Myocyte (in vitro differentiated cells): ENCODE measurements around the gene NAA38. TPM values are rescaled to one million over a fixed set of nuclear protein-coding genes. Genes with fewer than 3 reads are reported as not detected.

Experiments used
- DNase-seq: peaks from one replicate; pipeline ENCODE4 v3.0.0-alpha.2; 2012; ENCODE audit warnings: low read depth
- total RNA-seq: library from RNA; depleted of rRNA; stranded (reverse); fragments of >200 nt; gene quantifications from 2 replicates; pipeline ENCODE4 v1.2.3, GENCODE V29; 2014

NAA38 gene
- total RNA-seq, 1 donor from 2014 or later = 37.7 TPM

- DNase-seq = peak; percentile 93
Observed at GRCh38 chr17:7841915-7842379, 15.4 kb downstream of the NAA38 start.

DNA sequence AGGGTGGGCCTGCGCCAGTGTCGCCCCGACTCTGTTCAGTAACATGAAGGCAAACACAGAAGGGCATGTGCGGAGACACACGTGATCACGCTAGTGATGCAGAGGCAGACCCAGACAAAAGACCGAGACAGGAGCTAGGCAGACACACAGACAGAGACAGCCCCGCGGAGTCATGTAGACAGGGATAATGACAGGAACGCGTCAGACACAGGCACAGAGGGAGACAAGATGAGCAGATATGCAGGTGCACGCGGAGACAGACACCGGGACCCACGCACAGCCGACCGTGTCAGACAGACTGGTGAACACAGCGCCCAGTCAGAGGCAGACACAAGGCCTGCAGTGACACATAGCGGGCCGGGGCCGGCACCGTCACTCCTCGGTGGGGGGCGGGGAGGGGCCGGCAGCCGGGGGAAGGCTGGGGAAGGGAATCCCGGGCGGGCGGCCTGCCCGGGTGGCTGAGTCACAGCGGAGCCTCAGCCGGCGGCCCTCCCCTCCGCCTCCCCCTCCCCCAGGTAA is 15.9 kb downstream of the NAA38 start:
- peak; percentile 91 for DNase-seq

DNA sequence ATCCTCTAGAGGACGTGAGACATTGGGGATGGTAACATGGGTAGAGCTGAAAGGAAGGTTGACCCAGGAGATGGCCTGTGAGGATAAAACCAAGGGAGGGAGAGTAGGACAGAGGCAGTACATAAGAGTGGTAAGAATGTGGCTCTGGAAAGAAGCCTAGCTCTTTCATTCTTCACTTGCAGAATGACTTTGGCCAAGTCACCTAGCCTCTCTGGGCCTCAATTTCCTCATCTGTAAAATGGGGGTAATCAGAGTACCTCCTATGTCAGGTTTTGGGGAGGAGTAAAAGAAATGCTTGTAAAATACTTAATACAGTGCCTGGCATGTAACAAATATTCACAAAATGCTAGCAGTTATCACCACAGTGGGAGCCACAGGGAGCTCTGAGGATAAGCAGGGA is 16.5 kb downstream of the NAA38 start:
- DNase-seq = no peak

DNA sequence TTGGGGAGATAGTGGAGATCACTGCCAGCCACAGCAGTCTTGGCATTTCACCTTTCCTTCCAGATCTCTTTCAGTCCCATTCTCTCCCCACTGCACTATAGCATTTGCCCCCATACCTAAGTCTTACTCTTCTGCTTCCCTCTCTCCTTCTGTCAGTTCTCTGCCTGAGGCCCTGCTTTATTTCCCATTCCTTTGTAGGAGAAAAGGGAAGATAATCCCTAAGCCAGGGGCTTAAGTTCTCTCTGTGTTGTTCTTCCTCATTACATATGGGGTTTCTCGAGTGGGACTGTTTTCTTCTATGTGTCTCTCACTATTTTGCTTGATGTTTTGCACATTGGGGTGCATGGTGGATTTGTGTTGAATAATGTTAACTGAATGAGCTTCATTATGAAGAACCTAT is 16.9 kb downstream of the NAA38 start:
- no peak for DNase-seq

DNA sequence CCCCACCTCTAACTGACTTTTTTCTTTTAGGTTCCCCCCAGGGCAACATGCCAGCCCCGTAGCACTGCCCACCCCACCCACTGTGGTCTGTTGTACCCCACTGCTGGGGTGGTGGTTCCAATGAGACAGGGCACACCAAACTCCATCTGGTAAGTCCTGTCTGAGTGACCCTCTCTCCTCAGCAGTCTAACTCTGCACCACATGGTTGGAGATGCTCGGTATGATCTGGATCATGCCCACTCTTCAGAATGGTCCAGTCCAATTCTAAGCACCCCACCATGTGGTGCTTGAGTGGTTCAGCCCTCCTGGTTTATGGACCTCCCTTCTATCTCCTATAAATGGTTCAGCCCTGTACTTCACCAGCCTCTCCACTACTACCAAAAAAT is 17.5 kb downstream of the NAA38 start:
- no peak for DNase-seq

DNA sequence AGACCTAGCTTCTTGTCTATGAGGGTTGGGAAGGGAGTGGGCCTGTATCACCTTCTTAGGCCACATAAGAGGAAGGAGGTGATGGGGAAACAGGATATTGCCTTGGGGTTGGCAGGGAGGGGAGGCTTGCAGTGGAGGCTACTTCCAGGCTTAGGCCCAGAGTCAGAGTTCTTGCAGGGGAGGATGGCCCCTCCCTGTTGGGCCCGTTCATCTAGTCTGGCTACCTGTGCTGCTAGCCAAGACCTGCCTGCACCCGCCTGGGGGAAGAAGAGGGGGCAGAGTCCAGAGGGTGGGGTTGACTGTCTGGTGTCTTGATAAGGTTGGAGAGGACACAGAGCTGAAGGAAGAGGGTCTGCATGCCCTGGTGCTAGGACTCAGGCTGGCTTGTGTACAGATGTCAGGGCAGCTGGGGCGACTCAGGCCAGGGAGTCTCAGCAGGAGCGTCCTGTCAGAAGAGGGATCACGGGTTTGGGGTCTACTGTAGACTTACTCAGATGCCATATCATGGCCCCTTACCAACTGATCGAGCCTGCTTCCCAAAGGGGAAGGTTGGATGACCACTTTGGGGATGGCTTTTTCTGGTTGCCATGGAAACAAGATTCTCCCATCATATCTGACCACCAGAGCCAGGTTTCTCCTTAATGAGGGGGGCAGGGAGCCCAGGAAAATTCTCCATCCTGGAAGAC is 18.0 kb downstream of the NAA38 start:
- DNase-seq = no peak

DNA sequence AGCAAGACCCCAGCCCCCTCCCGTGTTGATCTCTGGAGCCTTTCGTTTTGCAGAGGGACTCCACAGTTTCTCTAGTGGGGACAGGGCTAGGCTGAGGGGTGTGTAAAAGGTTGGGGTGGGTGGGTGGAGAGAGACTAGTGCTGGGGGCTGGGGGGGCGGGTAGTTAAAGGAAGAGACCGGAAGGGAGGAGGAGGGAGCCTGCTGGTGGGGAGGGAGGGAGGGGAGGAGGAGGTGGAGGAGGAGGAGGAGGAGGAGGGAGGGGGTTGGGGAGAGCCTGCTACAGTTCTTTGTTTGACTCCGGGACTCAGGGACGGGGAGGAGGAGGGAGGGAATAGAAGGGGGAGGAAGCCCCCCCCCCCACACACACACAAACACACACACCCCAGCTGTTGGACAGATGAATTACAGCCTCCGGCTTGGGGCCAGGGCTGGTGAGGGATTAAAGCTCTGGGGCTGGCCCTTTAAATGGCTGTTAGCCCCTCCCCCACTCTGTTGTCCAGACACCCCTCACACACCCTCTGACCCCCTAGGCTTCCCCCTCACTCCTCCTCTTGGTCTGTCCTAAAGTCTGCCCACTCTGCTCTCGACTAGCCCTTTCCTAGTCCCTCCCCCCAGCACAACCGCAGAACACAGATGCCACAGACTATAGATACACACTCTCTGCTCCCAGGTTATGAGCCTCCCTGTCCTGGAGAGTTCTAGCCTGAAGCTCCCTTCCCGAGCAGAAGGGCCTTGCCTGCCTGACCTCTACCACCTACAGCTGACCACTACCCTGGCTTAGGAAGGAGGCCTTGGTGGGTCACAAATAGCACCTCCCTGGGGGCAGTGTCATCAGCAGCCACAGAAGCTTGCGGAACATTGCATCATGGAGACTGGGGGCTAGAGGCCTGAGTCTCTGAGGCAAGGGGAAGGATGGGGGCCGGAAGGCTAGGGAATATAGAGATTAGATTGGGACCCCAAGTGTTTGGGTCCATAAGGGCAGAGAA is 19.0 kb downstream of the NAA38 start:
- peak; percentile 86 for DNase-seq

GRCh38 chr17:7837408-7838088 is 19.8 kb downstream of the NAA38 start:
- no peak for DNase-seq

GRCh38 chr17:7836596-7837407 is 20.6 kb downstream of the NAA38 start:
- peak; percentile 97 for DNase-seq

- DNase-seq = peak; percentile 83
Observed at GRCh38 chr17:7835814-7836595, 21.4 kb downstream of the NAA38 start.

DNA sequence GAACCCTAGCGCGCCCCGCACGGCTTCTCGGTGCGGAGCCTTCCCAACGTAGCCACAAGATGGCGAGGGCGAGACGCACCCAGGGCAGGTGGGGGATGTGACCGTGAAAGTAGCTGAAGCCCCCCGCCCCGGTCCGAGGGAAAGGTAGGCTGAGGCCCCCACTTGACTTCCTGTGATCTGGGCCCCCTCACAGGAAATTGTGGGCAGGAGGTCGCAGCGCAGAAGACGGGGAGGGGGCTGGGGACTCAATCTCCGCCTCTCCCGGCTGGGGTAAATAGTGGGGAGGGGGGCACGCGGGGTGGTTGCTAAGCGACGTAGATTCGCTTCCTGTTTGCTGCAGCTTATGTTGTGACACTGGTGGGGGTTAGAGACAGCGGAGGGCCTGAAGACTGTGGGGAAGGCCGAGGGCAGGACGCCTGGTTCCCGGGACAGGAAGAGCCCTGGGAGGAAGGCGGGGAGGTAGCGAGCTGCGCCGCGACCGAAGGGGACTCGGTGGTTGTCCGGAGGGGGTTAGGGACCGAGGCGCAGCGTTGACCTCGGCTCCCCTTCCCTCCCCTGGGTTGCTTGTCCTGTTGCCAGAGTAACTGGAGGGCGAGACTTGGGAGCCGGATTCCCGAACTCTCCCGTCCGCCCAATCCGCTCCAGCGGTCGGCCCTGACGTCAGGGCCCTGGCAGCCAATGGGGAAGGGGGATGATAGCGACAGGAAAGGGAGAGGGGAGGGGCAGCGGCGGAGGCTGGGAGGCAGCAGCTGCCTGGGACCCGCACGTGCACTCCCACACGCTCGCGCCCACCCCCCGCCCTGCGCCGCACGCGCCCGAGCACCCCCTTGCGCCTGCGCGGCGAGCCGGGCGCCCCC is 22.2 kb downstream of the NAA38 start:
- peak; percentile 99 for DNase-seq

DNA sequence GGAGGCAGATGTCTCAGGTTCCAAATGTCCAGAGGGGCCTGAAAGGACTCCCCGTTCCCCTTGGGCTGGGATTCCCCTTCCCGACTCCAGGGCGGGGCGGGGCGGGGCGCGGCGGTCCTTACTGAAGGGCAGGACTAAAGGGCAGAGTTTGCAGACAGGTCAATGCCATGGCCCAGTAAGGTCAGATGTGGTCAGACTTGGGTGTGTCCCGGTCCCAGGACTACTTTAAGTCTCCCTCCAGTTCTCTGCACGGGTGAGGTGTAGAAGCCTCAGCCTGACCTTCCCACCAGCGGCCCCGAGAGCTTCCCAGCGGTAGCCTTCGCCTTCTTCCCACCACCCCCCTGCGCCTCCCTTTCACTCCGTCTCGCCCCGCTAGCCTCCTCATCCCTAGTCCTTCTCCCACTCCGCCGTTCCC is 22.8 kb downstream of the NAA38 start:
- DNase-seq = peak; percentile 45

DNA sequence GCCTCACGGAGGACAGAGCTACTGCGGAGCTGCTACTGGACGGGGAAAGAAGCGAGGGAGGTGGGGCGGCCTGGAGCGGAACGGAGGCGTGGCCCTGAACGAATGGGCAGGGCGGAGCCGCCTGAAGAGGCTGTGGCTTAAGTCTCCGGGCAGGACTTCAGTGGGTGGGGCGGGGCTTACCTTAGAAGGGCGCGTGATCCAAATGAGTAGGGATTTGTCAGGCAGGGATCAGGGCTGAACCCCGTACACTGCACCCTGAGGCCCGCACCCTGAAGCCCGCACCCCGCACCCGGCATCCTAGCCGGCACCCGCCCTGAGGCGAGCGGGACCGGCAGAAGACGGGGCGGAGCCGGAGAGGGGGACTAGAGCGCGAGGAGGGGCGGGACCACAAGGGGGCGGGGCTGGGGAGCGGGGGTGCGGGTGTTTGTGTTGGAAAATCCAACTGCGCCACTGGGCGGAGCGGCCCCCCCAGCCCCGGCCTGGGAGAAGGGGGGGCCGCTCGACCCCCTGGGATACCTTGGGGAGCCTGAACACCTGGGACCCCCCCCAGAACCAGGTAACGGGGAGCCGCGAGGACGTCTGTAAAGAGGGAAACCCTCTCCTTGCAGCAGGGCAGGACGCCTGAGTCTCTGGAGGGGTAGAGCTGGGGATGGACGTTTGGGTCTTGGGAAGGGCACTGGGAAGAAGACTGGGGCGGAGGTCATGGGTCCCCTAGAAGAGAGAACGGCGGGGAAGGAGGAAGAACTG is 23.4 kb downstream of the NAA38 start, which contains the start of gene KDM6B:
KDM6B (plus strand) TSS at position 423 of the 747 bp plus-strand sequence. CDS start 11,338 bp downstream, outside the sequence.
- DNase-seq = peak; percentile 92

DNA sequence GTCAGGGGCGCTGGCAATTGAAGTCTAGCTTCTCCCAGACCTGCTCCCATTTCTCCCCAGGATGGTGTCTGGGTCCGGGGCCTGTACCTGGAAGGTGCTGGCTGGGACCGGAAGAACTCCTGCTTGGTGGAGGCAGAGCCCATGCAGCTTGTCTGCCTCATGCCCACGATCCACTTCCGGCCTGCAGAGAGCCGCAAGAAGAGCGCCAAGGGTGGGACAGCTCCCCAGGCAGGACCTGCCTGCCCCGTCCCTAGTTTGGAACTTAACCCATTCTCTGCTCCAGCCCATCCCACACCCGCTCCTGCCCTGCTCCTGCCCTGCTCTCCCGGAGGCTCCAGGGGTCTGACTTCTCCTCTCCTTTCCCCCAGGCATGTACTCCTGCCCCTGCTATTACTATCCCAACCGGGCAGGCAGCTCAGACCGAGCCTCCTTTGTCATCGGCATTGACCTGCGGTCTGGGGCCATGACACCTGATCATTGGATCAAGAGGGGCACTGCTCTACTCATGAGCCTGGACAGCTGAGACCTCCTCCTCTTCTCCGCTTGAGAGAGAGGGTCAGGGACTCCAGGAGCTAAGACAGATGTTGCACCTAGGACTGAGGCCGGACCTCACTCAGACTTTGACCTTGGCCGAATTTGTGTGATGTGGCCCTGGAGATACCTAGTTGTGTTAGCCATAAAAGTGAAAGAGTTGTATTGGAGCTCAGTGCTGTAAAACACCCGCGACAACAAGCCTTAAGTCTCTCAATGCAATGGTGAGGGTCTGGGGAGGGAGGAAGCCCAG is 24.2 kb downstream of the NAA38 start:
- no peak for DNase-seq

GRCh38 chr17:7832431-7832830 is 24.9 kb downstream of the NAA38 start:
- no peak for DNase-seq

DNA sequence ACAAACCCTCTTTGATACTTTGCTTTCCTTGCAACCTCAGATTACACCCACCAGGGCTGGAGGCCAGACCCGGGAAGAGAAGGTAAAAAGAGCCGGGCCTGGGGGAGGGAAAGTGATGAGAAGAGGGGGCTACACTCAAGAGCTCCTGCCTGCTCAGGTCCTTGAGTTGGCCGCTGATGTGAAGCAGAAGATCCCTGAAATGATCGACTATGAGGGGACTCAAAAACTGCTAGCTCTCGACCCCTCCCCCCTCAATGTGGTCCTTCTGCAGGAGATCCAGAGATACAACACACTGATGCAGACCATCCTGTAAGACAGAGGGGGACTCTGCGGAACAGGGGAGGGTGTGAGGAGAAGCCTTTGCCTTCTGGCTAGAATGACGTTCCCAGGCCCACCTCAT is 26.1 kb downstream of the NAA38 start:
- DNase-seq = no peak

GRCh38 chr17:7830616-7831015 is 26.7 kb downstream of the NAA38 start:
- DNase-seq = no peak
